HL-60/S4 treated with retinoic acid at 250 ng/mL for 4 days and 3 days (cell line): Measurements from ENCODE around the gene TAF11L13.

Source experiments
- in situ Hi-C: fragments of 300-500 bp; cut with MboI; formaldehyde crosslinking; loops from 2 replicates; pipeline ENCODE4 v1.7.0; 2022; ENCODE audit warnings: low sequenced_read_pairs

TAF11L13 gene

DNA sequence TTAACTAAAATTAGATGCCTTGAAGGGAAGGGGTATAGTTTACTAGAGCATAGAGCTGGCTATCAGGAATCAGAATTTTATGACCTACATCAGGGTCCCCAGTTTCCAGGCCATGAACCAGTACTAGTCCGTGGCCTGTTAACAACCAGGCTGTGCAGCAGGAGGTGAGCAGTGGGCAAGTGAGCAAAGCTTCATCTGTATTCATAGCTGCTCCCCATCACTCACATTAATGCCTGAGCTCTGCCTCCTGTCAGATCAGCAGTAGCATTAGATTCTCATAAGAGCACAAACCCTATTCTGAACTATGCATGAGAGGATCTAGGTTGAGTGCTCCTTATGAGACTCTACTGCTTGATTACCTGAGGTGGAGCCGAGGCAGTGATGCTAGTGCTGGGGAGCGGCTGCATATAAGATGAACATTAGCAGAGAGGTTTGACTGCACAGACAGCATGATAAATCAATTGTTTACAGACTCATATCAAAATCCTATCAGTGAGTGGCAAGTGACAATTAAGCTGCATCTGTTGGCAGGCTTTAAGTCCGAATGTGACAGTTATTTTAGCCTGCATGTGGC lies 47.0 kb downstream of the TAF11L13 start:
- in situ Hi-C loops = no loop called here

DNA sequence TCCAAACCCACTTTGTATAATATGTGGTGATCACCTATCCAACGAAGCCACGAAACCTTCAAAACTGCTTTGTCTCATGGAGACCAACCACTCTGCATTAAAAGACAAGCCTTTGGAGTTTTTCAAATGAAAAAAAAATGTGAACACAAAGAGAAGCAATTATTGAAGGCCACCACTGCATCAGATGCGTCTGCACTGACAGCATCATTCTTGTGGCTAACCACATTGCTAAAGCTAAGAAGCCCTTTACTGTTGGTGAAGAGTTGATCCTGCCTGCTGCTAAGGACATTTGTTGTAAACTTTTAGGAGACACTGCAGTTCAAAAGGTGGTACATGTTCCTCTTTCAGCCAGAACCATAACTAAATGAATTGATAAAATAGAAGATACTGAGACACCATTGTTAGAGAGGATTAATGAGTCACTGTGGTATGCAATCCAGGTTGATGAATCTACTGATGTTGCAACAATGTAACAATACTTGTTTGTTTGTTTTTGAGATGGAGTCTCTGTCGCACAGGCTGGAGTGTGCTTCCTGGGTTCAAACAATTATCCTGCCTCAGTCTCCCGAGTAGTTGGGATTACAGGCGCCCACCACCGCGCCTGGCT lies 47.8 kb downstream of the TAF11L13 start:
- in situ Hi-C loops = no loop called here

DNA sequence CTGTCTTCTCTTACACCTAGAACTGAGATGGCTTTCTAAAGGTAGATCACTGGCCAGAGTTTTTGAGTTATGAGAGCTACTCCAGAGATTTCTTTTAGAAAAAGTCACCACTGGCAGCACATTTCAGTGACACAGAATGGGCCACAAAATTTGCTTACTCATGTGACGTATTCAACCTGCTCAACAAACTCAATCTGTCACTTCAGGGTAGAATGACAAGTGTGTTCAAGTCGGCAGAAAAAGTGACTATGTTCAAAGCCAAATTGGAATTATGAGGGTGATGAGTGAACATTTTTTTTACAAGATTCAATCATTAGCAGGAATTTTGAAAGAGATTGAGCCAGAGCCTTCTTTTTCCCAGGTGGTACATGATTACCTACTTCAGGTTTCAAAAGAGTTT lies 48.8 kb downstream of the TAF11L13 start:
- in situ Hi-C loops = no loop called here
